IPS-15b (cell line): ENCODE results near the gene KCNQ1.

ENCODE experiments used
- H3K27me3 ChIP-seq: one replicate; pipeline ENCODE4 v1.6.1; 2013; ENCODE audit warnings: low read length; ENCODE audit not compliant: control insufficient read depth, insufficient read depth
- H3K36me3 ChIP-seq: one replicate; pipeline ENCODE4 v1.6.1; 2013; ENCODE audit warnings: low read length; ENCODE audit not compliant: control insufficient read depth, insufficient read depth
- H3K4me1 ChIP-seq: one replicate; pipeline ENCODE4 v1.6.1; 2013; ENCODE audit warnings: mild to moderate bottlenecking, low read length; ENCODE audit not compliant: control insufficient read depth, insufficient read depth
- H3K4me3 ChIP-seq: one replicate; pipeline ENCODE4 v1.5.1; 2013; ENCODE audit warnings: low read depth, low read length
- H3K9ac ChIP-seq: one replicate; pipeline ENCODE4 v1.6.1; 2013; ENCODE audit warnings: low read depth, mild to moderate bottlenecking, low read length
- H3K9me3 ChIP-seq: one replicate; pipeline ENCODE4 v1.6.1; 2013; ENCODE audit warnings: mild to moderate bottlenecking, low read length; ENCODE audit not compliant: control insufficient read depth, insufficient read depth

The KCNQ1 gene

DNA sequence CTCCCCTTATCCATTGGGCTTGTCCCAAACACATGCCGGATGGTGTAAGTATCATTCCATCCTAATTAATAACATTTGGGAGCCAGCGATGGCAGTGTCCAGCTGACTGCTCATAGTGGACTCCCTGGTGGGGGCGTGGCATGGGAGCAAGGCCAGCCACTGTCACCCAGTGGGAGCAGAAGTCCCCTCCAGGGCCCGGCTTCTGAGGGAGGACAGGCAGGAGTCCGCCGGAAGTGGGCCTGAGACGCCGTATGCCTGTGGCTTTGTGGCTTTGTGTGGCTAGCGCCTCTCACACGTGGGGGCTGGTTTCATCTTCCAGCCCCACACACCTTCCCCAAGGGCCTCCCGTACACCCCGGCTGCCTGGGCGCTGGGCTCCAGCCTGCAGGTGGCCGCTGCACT lies 124.5 kb downstream of the KCNQ1 start:
- Histone ChIP-seq H3K9me3 (no peaks in the 10 kb centered on the region), H3K9ac (no peak overlapping the region), H3K27me3 (peaks cover 7% of the 10 kb centered on the region)

DNA sequence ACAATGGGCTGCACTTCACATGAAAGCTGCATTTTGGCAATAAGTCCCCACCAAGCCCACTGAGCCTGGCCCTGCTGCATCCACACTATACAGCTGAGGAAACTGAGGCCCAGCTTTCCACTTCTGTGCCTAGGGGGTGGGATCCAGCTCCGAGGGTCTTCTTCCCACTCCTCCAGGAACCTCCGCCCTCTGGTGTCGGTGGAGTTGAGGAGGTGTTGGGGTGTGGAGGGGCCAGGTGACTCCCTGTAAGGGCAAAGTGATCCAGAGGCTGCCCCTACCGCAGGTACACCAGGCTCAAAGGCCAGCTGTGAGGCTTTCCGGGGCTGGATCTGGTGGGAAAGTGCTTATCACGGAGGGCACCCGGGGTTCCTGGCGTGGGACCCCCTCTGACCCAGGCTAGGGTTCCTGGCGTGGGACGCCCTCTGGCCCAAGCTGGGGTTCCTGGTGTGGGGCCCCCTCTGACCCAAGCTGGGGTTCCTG lies 125.0 kb downstream of the KCNQ1 start:
- no peaks in the 10 kb centered on the region for H3K4me1 ChIP-seq
- no peak overlapping the region for H3K9ac ChIP-seq
- no peaks in the 10 kb centered on the region for H3K36me3 ChIP-seq
- peaks cover 5% of the 10 kb centered on the region for H3K27me3 ChIP-seq
- H3K4me3 ChIP-seq = no peak overlapping the region
- no peaks in the 10 kb centered on the region for H3K9me3 ChIP-seq

More for the DNA sequence above, 124.5 kb downstream of the KCNQ1 start:
- Histone ChIP-seq H3K4me3 (no peak overlapping the region), H3K4me1 (no peaks in the 10 kb centered on the region), H3K36me3 (no peaks in the 10 kb centered on the region)

DNA sequence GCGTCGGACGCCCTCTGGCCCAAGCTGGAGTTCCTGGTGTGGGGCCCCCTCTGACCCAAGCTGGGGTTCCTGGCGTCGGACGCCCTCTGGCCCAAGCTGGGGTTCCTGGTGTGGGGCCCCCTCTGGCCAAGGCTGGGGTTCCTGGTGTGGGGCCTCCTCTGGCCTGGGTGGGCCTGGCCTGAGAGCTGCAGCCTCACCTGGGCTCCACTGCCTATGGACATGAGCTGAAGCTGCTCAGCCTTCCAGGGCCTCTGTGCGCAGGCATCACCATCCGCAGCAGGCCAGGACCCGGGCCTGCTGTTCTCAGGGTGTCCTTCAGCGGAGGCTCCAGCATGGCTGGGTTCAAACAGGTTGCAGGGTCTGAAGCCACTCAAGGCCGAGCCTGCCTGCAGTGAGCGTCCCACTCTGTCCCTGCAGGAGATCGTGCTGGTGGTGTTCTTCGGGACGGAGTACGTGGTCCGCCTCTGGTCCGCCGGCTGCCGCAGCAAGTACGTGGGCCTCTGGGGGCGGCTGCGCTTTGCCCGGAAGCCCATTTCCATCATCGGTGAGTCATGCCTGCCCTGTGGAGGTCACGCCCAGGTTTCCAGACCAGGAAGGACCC lies 125.5 kb downstream of the KCNQ1 start:
- Histone ChIP-seq H3K9me3 (no peaks in the 10 kb centered on the region), H3K27me3 (peaks cover 2% of the 10 kb centered on the region), H3K36me3 (no peaks in the 10 kb centered on the region), H3K4me3 (no peak overlapping the region), H3K4me1 (no peaks in the 10 kb centered on the region), H3K9ac (no peak overlapping the region)

DNA sequence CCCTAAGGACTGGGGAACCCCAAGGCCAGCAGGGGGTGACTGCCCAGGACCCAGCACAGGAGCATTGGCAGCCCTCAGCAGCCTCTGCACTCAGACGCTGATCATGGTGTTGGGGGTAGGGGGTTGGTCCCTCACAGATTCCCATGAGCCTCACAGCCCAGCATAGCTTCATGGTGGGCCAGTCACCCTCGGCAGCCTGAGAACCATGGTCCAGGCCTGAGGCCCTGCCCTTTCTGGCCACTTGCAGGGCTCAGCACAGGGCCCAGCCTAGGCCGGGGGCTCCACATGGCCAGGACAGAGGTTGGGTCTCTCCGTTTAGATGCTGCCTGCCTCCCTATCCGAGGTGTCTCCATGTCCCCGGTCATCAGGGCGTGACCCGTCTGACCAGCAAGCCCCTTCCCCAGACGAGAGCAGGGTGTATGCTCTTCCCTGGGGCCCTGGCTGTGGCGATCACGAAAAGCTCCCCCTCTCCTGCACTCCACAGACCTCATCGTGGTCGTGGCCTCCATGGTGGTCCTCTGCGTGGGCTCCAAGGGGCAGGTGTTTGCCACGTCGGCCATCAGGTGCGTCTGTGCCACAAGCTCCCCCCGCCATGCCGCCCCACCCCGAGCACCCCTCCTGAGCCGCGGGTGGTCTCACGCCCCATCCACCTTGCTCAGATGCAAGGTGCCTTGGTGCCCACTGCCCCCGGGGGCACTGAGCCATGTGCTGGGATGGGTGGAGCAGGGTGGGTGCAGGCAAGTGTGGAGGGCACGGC lies 126.2 kb downstream of the KCNQ1 start:
- no peak overlapping the region for H3K4me3 ChIP-seq
- no peaks in the 10 kb centered on the region for H3K9me3 ChIP-seq
- no peak overlapping the region for H3K9ac ChIP-seq
- no peaks in the 10 kb centered on the region for H3K4me1 ChIP-seq
- no peaks in the 10 kb centered on the region for H3K36me3 ChIP-seq
- H3K27me3 ChIP-seq = peaks cover 2% of the 10 kb centered on the region

DNA sequence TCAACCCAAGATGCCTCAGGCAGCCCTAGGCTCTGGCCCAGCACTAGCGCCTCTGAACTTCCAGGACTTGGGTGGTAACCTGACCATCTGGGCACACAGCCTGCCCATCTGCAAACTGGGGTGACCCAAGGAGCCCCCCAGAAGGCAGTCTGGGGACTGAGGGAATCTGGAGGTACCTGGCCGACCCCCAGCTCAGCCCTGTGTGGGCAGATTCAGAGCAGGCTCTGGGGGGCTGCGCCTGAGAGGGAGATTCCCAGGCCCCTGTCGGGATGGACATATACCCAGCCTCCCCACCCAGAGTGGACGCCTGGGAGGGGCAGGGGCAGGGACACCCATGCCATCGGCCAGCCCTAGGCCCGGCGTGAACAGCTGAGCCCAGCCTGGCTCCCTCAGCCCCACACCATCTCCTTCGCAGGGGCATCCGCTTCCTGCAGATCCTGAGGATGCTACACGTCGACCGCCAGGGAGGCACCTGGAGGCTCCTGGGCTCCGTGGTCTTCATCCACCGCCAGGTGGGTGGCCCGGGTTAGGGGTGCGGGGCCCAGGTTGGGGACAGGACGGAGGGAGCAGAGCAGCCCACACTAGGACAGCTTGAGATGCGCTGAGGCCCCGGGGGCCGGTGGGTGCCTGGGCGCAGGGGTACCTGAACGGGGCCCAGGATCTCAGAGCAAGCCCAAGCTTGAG lies 126.9 kb downstream of the KCNQ1 start:
- Histone ChIP-seq H3K36me3 (no peaks in the 10 kb centered on the region), H3K9ac (no peak overlapping the region), H3K4me3 (no peak overlapping the region), H3K4me1 (no peaks in the 10 kb centered on the region), H3K9me3 (no peaks in the 10 kb centered on the region), H3K27me3 (no peaks in the 10 kb centered on the region)

DNA sequence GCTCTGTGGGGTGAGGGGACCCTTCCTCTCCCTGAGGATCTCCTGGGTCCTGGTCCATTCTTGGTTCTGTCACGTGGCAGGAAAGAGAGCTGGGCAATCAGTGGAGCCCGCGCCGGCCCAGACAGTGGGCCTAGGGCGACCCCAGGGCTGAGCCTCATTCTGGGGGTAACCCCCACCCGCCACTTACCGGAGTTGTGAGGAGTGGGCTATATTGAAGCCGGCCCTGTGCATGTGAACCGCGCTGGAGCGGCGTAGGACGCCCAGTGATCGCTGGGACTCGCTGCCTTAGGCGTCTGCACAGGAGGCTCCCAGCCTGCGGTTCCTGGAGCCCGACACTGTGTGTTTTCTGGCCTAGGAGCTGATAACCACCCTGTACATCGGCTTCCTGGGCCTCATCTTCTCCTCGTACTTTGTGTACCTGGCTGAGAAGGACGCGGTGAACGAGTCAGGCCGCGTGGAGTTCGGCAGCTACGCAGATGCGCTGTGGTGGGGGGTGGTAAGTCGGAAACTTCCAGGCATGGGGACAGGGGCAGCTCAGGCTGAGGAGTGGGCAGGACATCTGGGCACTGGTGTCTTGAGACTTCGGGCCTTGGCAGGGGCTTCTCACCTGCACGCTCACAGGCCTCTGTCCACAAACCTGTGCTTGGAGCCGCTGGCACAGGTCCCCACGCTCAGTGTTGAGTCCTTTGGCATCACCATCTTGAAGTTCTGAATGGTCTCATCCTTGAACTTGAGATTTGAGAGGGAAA lies 127.9 kb downstream of the KCNQ1 start:
- no peaks in the 10 kb centered on the region for H3K27me3 ChIP-seq
- H3K9me3 ChIP-seq = no peaks in the 10 kb centered on the region
- H3K9ac ChIP-seq = no peak overlapping the region
- H3K4me1 ChIP-seq = peaks cover 2% of the 10 kb centered on the region
- H3K36me3 ChIP-seq = no peaks in the 10 kb centered on the region
- H3K4me3 ChIP-seq = no peak overlapping the region

DNA sequence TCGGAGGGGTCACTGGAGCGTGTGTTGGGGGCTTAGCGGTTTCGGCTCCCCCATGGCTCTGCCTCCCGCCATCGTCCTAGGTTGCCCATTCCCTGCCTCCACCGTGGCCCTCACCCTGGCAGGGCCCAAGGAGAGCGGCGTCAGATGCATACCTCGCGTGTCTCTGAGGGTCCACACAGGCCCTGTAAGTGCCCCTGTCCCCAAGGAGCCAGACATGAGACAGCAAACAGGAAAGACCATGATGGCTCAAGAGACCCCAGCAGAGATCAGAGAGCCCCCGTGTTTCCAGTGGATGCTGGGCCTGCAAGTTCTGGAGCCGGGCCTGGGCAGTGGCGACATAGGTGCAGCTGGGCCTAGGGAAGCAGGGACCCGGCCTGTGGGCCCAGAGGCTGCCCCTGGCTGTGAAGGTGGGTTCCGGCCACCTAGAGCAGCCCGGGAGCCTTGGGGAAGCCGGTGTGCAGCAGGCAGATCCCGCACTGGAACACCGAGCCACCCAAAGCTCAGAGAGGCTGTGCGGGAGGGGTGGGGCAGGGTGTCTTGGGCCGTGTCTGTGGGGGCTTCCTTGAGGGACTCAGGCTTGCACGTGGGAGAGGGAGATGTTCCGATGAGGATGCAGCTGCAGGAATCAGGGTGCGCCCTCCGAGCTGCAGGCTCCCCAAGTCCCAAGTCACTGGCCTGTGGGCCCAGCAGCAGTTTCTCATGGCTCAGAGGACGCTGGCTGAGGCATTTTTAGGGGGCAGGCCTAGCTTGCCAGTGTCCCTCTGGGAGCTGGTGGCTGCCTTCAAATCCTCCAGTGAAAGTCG lies 128.6 kb downstream of the KCNQ1 start:
- H3K9ac ChIP-seq = no peak overlapping the region
- no peak overlapping the region for H3K4me3 ChIP-seq
- H3K9me3 ChIP-seq = no peaks in the 10 kb centered on the region
- H3K27me3 ChIP-seq = no peaks in the 10 kb centered on the region
- no peaks in the 10 kb centered on the region for H3K36me3 ChIP-seq
- peaks cover 2% of the 10 kb centered on the region for H3K4me1 ChIP-seq

DNA sequence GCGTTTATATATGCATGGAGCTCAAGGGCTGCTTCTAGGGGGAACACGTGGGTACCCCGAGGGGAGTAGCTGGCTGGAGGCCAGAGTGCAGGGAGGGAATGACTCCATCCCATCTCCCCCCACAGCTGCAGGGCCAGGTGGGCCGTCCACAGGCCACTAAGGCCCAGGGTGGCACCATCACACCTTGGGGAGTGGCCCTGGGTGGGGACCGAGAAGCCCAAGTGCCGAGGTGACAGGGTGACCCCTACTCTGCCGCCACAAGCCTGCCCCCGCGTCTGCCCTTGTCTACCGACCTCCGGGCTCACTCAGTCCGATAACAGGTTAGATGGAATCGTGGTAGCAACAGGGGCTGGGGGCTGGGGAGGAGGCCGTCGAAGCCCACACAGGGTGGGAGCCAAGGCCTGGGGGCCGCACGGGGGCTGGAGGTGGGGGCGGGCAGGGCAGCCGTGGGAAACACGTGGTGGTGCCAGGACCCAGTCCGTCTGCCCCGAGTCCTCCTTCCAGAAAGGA lies 129.3 kb downstream of the KCNQ1 start:
- Histone ChIP-seq H3K4me1 (peaks cover 2% of the 10 kb centered on the region), H3K9ac (no peak overlapping the region), H3K36me3 (no peaks in the 10 kb centered on the region), H3K4me3 (no peak overlapping the region), H3K27me3 (no peaks in the 10 kb centered on the region), H3K9me3 (no peaks in the 10 kb centered on the region)

DNA sequence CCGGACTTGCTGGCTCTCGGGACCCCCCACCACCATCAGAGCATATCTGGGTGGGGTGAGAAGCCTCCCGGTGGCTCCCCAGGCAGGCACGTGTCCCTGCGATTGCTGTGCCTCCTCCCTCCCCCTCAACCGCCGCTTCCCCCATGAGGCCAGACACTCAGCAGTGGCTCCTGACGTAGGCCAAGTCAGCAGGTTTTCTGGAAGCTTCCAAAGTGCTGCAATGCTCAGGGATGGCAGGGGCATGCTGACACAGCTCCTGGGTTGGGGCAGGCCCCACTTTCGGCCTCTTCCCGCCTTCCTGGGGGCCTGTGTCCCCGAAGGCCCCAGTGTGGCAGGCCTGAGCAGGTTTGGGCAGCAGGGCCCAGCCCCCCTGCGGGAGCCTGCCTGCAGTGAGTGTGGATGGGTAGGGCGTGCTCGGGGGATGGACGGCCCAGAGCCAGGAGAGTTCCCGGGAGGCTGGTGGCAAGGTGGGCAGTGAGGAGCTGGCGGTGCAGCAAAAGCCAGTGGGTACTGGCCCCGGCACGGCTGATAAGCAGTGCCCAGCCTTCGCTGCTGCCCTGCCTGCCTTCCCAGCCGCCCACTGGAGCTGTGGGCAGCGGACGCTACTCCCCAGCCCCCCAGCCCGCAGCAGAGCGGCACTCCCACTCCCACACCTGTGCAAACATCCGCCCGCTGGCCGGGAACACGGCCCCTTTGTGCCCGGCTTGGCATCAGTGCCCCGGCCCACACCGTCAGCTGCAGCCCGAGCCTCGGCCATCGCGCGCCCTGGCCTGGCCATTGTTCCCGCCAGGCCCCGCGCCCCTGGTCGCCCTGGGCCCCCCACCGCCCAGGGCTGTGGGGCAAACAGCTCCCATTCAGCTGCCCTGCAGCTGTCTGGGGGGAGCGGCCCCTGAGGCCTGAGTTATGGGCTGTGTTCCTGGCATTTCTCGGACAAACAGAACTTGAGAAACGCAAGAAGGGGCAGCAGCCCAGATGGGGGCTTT lies 130.0 kb downstream of the KCNQ1 start:
- Histone ChIP-seq H3K9ac (no peak overlapping the region), H3K4me1 (peaks cover 2% of the 10 kb centered on the region), H3K27me3 (no peaks in the 10 kb centered on the region), H3K36me3 (no peaks in the 10 kb centered on the region), H3K9me3 (no peaks in the 10 kb centered on the region), H3K4me3 (no peak overlapping the region)

DNA sequence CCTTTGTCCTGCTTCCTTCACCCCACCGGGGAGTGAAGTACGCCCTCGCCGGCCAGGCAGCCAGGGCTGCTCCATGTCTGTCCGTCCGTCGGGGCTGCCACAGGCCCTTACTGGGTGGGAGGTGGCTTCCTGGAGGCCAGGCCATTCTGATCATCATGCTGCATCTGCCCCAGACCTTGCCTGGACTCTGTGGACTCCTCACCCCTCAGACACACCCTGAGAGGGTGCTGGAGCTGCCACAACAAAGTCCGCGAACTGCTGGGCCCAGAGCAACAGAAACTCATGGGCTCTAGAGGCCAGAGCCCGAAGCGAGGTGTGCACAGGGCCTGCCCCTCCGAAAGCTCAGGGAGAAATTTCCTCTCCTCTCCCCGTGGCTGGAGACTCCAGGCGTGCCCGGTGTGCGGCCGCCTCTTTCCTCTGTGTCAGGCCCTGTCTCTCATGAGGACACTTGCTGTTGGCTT lies 130.8 kb downstream of the KCNQ1 start:
- H3K9ac ChIP-seq = no peak overlapping the region

More for the DNA sequence above, 130.8 kb downstream of the KCNQ1 start:
- H3K36me3 ChIP-seq = no peaks in the 10 kb centered on the region
- no peaks in the 10 kb centered on the region for H3K27me3 ChIP-seq
- H3K4me3 ChIP-seq = no peak overlapping the region
- H3K4me1 ChIP-seq = peaks cover 2% of the 10 kb centered on the region
- H3K9me3 ChIP-seq = no peaks in the 10 kb centered on the region
